ENCODE results near the gene MOK.
"Not testable (repeated sequence)": the region's sequence is repeated elsewhere in the genome, so short reads cannot be mapped to it uniquely, and the experiment has no call there.

Gene MOK

GRCh38 chr14:102316743-102317563, 12.0 kb upstream of the MOK start:
- DNase-seq (ENCODE audit: low spot score): peak; percentile 94
- peak; percentile 94 for TF ChIP-seq CTCF (IDR thresholded peaks at IDR 0.05; ENCODE audit: extremely low read depth, missing control alignments)

- DNase-seq (ENCODE audit: low spot score): no peak
- TF ChIP-seq CTCF (IDR thresholded peaks at IDR 0.05; ENCODE audit: extremely low read depth, missing control alignments): no peak
These were observed 11.4 kb upstream of the MOK start for GRCh38 chr14:102316338-102316742.

GRCh38 chr14:102315121-102315520, 10.2 kb upstream of the MOK start:
- DNase-seq (ENCODE audit: low spot score): no peak
- no peak for TF ChIP-seq CTCF (IDR thresholded peaks at IDR 0.05; ENCODE audit: extremely low read depth, missing control alignments)

GRCh38 chr14:102314242-102315011, 9.5 kb upstream of the MOK start:
- TF ChIP-seq CTCF (IDR thresholded peaks at IDR 0.05; ENCODE audit: extremely low read depth, missing control alignments): peak; percentile 90
- peak; percentile 82 for DNase-seq (ENCODE audit: low spot score)

- DNase-seq (ENCODE audit: low spot score): no peak
- TF ChIP-seq CTCF (IDR thresholded peaks at IDR 0.05; ENCODE audit: extremely low read depth, missing control alignments): no peak
These were observed 1.3 kb downstream of the MOK start for GRCh38 chr14:102303664-102304063.

- DNase-seq (ENCODE audit: low spot score): not testable (repeated sequence)
These were observed 6.5 kb downstream of the MOK start for GRCh38 chr14:102298303-102299070.

- no peak for DNase-seq (ENCODE audit: low spot score)
- TF ChIP-seq CTCF (IDR thresholded peaks at IDR 0.05; ENCODE audit: extremely low read depth, missing control alignments): no peak
These were observed 7.4 kb downstream of the MOK start for GRCh38 chr14:102297436-102298170.
